GM12801 (cell line): ENCODE results near the gene TMEM242.

Source experiments
- TF ChIP-seq, protein P1 (sequence below): IDR thresholded peaks from one replicate; pipeline ENCODE4 v1.5.1; 2011; ENCODE audit warnings: control low read depth; ENCODE audit not compliant: insufficient read length; ENCODE audit errors: extremely low read depth

Gene TMEM242

GRCh38 chr6:157322792-157323254, 496 bp downstream of the TMEM242 start:
- TF ChIP-seq, protein P1, sequence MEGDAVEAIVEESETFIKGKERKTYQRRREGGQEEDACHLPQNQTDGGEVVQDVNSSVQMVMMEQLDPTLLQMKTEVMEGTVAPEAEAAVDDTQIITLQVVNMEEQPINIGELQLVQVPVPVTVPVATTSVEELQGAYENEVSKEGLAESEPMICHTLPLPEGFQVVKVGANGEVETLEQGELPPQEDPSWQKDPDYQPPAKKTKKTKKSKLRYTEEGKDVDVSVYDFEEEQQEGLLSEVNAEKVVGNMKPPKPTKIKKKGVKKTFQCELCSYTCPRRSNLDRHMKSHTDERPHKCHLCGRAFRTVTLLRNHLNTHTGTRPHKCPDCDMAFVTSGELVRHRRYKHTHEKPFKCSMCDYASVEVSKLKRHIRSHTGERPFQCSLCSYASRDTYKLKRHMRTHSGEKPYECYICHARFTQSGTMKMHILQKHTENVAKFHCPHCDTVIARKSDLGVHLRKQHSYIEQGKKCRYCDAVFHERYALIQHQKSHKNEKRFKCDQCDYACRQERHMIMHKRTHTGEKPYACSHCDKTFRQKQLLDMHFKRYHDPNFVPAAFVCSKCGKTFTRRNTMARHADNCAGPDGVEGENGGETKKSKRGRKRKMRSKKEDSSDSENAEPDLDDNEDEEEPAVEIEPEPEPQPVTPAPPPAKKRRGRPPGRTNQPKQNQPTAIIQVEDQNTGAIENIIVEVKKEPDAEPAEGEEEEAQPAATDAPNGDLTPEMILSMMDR, result no peak

DNA sequence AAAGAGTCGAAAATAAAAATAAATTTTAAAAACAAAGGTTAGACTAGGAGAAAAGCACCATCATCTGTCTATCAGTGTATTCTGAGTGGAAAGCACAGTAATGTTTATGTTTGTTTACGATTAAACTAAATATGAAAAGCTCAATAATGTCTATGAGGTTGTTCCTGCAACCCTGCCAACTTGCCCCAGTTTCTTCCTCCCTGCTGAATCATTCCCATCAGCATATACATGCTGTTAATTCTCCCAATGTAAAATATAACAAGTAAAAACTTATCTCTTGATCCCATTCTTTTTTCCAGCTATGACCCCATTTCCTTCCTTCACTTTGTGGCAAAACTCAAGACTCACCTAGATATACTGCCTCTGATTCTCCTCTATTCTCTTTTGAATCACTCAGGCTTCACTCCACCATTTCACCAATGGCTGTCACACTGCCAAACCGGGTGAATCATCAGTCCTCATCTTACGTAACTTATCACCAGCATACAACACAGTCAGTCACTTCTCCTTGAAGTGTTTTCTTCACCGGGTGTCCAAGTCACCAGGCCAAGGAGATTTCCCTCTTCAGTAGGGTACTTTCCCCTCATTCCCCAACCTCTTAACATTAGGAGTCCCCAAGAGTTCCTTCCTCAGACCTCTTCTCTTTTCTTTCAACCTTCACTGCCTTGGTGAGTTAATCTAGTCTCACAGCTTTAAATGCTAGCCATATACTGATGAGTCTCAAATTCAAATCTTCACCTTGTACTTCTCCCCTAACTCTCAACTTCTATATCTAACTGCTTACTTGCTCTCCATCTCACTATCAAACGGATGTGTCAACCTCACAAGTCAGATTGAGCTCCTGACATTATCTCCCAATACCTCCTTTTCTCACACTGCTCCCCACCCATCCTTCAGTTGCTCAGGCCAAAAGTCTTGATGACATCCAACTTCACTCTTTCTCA, 6.2 kb downstream of the TMEM242 start:
- TF ChIP-seq, protein P1, result no peak

GRCh38 chr6:157314705-157315321, 8.5 kb downstream of the TMEM242 start:
- TF ChIP-seq, protein P1, result peak; percentile 71

DNA sequence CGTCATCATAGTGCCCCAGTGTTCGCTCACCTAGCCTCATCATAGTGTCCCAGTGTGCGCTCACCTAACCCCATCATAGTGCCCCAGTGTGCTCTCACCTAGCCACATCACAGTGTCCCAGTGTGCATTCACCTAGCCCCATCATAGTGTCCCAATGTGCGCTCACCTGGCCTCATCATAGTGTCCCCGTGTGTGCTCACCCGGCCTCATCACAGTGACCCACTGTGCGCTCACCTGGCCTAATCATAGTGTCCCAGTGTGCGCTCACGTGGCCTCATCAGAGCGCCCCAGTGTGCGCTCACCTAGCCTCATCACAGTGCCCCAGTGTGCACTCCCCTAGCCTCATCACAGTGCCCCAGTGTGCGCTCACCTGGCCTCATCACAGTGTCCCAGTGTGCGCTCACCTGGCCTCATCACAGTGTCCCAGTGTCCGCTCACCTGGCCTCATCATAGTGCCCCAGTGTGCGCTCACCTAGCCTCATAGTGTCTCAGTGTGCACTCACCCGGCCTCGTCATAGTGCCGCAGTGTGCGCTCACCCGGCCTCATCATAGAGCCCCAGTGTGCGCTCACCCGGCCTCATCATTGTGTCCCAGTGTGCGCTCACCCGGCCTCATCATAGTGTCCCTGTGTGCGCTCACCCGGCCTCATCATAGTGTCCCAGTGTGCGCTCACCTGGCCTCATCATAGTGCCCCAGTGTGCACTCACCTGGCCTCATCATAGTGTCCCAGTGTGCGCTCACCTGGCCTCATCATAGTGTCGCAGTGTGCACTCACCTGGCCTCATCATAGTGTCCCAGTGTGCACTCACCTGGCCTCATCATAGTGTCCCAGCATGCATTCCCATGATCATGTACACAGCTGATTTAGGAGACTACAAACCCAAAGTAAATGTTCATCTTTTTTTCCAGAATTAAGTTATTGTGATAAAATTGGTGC, 9.5 kb downstream of the TMEM242 start:
- TF ChIP-seq, protein P1, result no peak

DNA sequence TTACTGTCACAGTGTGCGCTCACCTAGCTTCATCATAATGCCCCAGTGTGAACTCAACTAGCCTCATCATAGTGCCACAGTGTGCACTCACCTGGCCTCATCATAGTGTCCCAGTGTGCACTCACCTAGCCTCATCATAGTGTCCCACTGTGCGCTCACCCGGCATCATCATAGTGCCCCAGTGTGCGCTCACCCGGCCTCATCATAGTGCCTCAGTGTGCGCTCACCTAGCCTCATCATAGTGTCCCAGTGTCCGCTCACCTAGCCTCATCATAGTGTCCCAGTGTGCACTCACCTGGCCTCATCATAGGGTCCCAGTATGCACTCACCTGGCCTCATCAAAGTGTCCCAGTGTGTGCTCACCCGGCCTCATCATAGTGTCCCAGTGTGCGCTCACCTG, 10.6 kb downstream of the TMEM242 start:
- TF ChIP-seq, protein P1, result no peak

- TF ChIP-seq, protein P1, result no peak
Measured at GRCh38 chr6:157307661-157308060, 15.7 kb downstream of the TMEM242 start.
